PC-3 (cell line): Measurements from ENCODE around the gene BAIAP2L1. TPM values are rescaled to one million over a fixed set of nuclear protein-coding genes. Genes with fewer than 3 reads are reported as not detected.
"Not testable (repeated sequence)": the region's sequence is repeated elsewhere in the genome, so short reads cannot be mapped to it uniquely, and the experiment has no call there.

Experiments
- ATAC-seq: fragments of 200-7000 bp; cut with Tn5 transposase; 2 replicates; pipeline ENCODE4 v1.9.1; 2020; ENCODE audit warnings: mild to moderate bottlenecking, moderate library complexity
- BruUV-seq: library from RNA; stranded (reverse); fragments of 400-500 nt; replicated peaks from 2 replicates; lab custom pipeline; 2021; lab: Mats Ljungman, UMichigan
- CTCF ChIA-PET: fragments of 300-600 bp; sonication (Branson Sonifier 250); formaldehyde crosslinking; loops from one replicate; lab custom pipeline; 2022; ENCODE audit warnings: antibody characterized with exemption; lab: Charles Lee
- POLR2A ChIA-PET: fragments of 300-600 bp; sonication (Branson Sonifier 250); formaldehyde crosslinking; loops from one replicate; lab custom pipeline; 2022; ENCODE audit warnings: antibody characterized with exemption; ENCODE audit not compliant: unreplicated experiment; lab: Charles Lee
- DNase-seq: peaks from one replicate; pipeline ENCODE4 v3.0.0-alpha.2; 2015
- H2AFZ ChIP-seq: fragments of 300-600 bp; sonication (generic); 2 replicates; pipeline ENCODE4 v1.6.0; 2016; ENCODE audit warnings: antibody characterized with exemption, low read length
- H3F3A ChIP-seq: fragments of 300-600 bp; sonication (generic); one replicate; pipeline ENCODE4 v1.6.0; 2017; ENCODE audit warnings: antibody characterized with exemption, low read length, control low read depth, mild to moderate bottlenecking; ENCODE audit not compliant: unreplicated experiment
- H3K27ac ChIP-seq: fragments of 300-600 bp; sonication (generic); 2 replicates; pipeline ENCODE4 v1.5.1; 2016; ENCODE audit warnings: mild to moderate bottlenecking, low read length
- H3K27me3 ChIP-seq: fragments of 300-600 bp; sonication (generic); 2 replicates; pipeline ENCODE4 v1.6.1; 2016; ENCODE audit warnings: low read length, mixed read lengths
- H3K36me3 ChIP-seq: fragments of 300-600 bp; sonication (generic); 2 replicates; pipeline ENCODE4 v1.6.1; 2016; ENCODE audit warnings: low read depth, mixed run types, low read length, mixed read lengths
- H3K4me1 ChIP-seq: fragments of 300-600 bp; sonication (generic); 2 replicates; pipeline ENCODE4 v1.5.1; 2016; ENCODE audit warnings: low read length; ENCODE audit not compliant: insufficient read depth
- H3K4me2 ChIP-seq: fragments of 300-600 bp; sonication (generic); 2 replicates; pipeline ENCODE4 v1.6.0; 2016; ENCODE audit warnings: low read length
- H3K4me3 ChIP-seq: fragments of 300-600 bp; sonication (generic); 2 replicates; pipeline ENCODE4 v1.5.1; 2016; ENCODE audit warnings: mild to moderate bottlenecking, low read length, mixed read lengths
- H3K79me2 ChIP-seq: fragments of 300-600 bp; sonication (generic); 2 replicates; pipeline ENCODE4 v1.6.1; 2017; ENCODE audit warnings: low read length, mixed read lengths
- H3K9ac ChIP-seq: fragments of 300-600 bp; sonication (generic); 2 replicates; pipeline ENCODE4 v1.6.0; 2016; ENCODE audit warnings: mild to moderate bottlenecking, low read length
- H3K9me2 ChIP-seq: fragments of 300-600 bp; sonication (generic); replicated peaks from 2 replicates; pipeline ENCODE4 v1.6.1; 2016; ENCODE audit warnings: mixed run types, low read length, mixed read lengths
- H3K9me3 ChIP-seq: fragments of 300-600 bp; sonication (generic); 2 replicates; pipeline ENCODE4 v1.6.1; 2016; ENCODE audit warnings: low read length, mixed read lengths
- H4K20me1 ChIP-seq: fragments of 300-600 bp; sonication (generic); 2 replicates; pipeline ENCODE4 v1.6.1; 2016; ENCODE audit warnings: low read length, mixed read lengths
- EZH2 ChIP-seq: fragments of 300-600 bp; sonication (generic); IDR thresholded peaks from one replicate; pipeline ENCODE4 v1.6.1; 2017; ENCODE audit warnings: antibody characterized with exemption, mild to moderate bottlenecking, low read length; ENCODE audit not compliant: unreplicated experiment
- EZH2phosphoT487 ChIP-seq: fragments of 300-600 bp; sonication (generic); IDR thresholded peaks from 2 replicates; pipeline ENCODE4 v1.6.1; 2018; ENCODE audit warnings: mild to moderate bottlenecking, antibody characterized with exemption, low read length, borderline replicate concordance
- intact Hi-C: fragments of 100-400 bp; cut with micrococcal nuclease; formaldehyde crosslinking; loops from 2 replicates; pipeline ENCODE4 v1.9.0; 2023
- total RNA-seq: library from RNA; depleted of rRNA; stranded (reverse); fragments of >200 nt; gene quantifications from 2 replicates; pipeline ENCODE4 v1.2.3, GENCODE V29; 2014
- TF ChIP-seq, protein P1 (sequence below): fragments of 300-600 bp; sonication (generic); conservative IDR thresholded peaks from 2 replicates; pipeline ENCODE4 v1.5.1; 2017; ENCODE audit warnings: antibody characterized with exemption, low read depth, mild to moderate bottlenecking, low read length

BAIAP2L1 gene
- total RNA-seq, 1 experiment from 2014 or later, result 18.9 TPM

DNA sequence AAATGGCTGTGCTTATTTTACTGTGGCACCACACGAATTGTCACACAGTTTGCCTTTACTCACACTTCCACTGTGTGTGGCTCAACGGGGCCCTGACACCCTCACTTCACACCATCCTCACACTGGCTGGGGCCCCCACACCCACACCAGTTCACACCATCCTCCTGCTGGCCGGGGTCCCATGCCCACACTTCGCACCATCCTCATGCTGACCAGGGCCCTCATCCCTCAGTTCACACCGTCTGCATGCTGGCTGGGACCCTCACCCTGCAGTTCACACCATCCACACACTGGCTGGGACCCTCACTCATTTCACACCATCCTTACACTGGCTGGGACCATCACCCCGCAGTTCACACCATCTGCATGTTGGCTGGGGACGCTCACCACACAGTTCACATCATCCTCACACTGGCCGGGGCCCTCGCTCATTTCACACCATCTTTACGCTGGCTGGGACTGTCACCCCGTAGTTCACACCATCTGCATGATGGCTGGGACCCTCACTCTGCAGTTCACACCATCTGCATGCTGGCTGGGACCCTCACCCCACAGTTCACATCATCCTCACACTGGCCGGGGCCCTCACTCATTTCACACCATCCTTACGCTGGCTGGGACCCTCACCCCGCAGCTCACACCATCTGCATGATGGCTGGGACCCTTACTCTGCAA is 83.4 kb downstream of the BAIAP2L1 start:
- TF ChIP-seq EZH2phosphoT487, result no peak
- TF ChIP-seq EZH2, result no peak
- TF ChIP-seq, protein P1, sequence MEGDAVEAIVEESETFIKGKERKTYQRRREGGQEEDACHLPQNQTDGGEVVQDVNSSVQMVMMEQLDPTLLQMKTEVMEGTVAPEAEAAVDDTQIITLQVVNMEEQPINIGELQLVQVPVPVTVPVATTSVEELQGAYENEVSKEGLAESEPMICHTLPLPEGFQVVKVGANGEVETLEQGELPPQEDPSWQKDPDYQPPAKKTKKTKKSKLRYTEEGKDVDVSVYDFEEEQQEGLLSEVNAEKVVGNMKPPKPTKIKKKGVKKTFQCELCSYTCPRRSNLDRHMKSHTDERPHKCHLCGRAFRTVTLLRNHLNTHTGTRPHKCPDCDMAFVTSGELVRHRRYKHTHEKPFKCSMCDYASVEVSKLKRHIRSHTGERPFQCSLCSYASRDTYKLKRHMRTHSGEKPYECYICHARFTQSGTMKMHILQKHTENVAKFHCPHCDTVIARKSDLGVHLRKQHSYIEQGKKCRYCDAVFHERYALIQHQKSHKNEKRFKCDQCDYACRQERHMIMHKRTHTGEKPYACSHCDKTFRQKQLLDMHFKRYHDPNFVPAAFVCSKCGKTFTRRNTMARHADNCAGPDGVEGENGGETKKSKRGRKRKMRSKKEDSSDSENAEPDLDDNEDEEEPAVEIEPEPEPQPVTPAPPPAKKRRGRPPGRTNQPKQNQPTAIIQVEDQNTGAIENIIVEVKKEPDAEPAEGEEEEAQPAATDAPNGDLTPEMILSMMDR, result no peak
- H2AFZ ChIP-seq, result no peak overlapping the region
- CTCF ChIA-PET, result no interaction called here

DNA sequence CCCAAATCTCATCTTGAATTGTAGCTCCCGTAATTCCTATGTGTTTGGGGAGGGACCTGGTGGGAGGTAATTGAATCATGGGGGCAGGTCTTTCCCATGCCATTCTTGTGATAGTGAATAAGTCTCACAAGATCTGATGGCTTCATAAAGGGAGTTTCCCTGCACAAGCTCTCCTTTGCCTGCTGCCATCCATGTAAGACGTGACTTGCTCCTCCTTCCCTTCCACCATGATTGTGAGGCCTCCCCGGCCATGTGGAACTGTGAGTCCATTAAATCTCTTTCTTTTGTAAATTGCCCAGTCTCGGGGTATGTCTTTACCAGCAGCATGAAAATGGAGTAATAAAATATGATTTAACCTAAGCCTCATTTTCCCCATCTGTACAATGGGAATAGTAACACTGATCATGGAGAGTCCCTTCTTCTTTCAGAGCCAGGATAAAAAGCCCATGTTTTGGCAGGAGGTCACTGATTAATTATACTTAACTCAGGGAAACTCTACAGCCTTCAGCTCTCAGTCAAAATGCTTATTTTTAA is 84.8 kb downstream of the BAIAP2L1 start:
- H3K4me1 ChIP-seq, H3K27me3 ChIP-seq, H3K27ac ChIP-seq, H3K79me2 ChIP-seq, ATAC-seq, H2AFZ ChIP-seq, H3K4me2 ChIP-seq, H3K9me3 ChIP-seq, DNase-seq, intact Hi-C loops, H3K9me2 ChIP-seq, H3K9ac ChIP-seq, CTCF ChIA-PET, H3F3A ChIP-seq, BruUV-seq, H4K20me1 ChIP-seq, H3K4me3 ChIP-seq, POLR2A ChIA-PET: not testable (repeated sequence)
- H3K36me3 ChIP-seq, result peaks cover 15% of the 10 kb centered on the region

More for the DNA sequence above, 83.4 kb downstream of the BAIAP2L1 start:
- Histone ChIP-seq H3K27ac (no peak overlapping the region), H3K4me3 (no peak overlapping the region), H3K27me3 (no peaks in the 10 kb centered on the region), H3K4me2 (no peak overlapping the region), H4K20me1 (no peaks in the 10 kb centered on the region), H3K9me2 (no peaks in the 10 kb centered on the region), H3K9ac (no peak overlapping the region), H3K79me2 (peaks cover 11% of the 10 kb centered on the region), H3F3A (no peaks in the 10 kb centered on the region), H3K36me3 (peaks cover 15% of the 10 kb centered on the region), H3K4me1 (no peaks in the 10 kb centered on the region), H3K9me3 (no peaks in the 10 kb centered on the region)
- intact Hi-C loops, result no loop called here
- POLR2A ChIA-PET, result no interaction called here
- ATAC-seq (no peak), DNase-seq (no peak)
- BruUV-seq, result no TSS peak

DNA sequence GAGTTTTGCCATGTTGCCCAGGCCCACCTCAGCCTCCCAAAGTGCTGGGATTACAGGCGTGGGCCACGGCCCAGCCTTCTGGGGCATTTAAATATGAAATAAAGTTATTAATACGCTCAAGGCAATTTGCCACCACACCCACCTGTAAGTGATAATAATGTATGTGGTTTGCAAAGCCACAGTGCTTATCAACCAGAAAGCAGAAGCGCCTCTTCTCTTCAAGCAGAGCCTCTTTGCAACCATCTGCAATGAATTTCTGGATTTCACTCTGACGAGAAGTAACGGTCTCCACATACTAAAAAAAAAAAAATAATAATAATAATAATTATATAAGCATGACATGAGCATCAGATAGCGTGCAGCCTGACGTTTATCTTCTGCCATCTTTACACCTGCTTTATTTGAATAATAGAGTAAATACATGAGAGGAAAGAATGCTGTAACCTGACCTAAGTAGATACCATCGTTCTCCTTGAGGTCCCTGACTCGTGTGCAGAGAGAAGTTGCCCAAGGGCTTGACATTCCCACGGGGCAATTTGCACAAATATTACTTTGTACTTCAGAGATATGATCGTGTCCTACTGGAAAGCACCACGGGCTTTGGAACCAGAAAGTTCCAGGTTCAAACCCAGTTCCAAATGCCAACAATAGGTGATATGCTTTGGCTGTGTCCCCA is 85.4 kb downstream of the BAIAP2L1 start:
- DNase-seq (no peak), ATAC-seq (no peak)
- Histone ChIP-seq H4K20me1 (no peaks in the 10 kb centered on the region), H3K4me2 (no peak overlapping the region), H3K27ac (no peak overlapping the region), H3K9ac (no peak overlapping the region), H2AFZ (no peak overlapping the region), H3K4me1 (no peaks in the 10 kb centered on the region), H3K79me2 (no peaks in the 10 kb centered on the region), H3K9me3 (no peaks in the 10 kb centered on the region), H3K4me3 (no peak overlapping the region), H3K27me3 (no peaks in the 10 kb centered on the region), H3K36me3 (peaks cover 15% of the 10 kb centered on the region), H3K9me2 (no peaks in the 10 kb centered on the region), H3F3A (no peaks in the 10 kb centered on the region)
- POLR2A ChIA-PET, result no interaction called here
- TF ChIP-seq EZH2phosphoT487 (no peak), EZH2 (no peak)
- TF ChIP-seq, protein P1, result no peak
- no TSS peak for BruUV-seq
- CTCF ChIA-PET, result no interaction called here
- intact Hi-C loops, result no loop called here
